GM12878 (cell line): ENCODE results near the gene CALN1.

Experiments used
- MEF2A ChIP-seq: IDR thresholded peaks from 2 replicates; pipeline ENCODE4 v1.6.1; 2011; ENCODE audit warnings: low read depth, mild to moderate bottlenecking, low read length, moderate library complexity; ENCODE audit not compliant: insufficient read depth
- POLR2A ChIP-seq: IDR thresholded peaks from 2 replicates; pipeline ENCODE4 v1.6.1; 2011; ENCODE audit warnings: low read depth, mild to moderate bottlenecking, low read length
- TF ChIP-seq, protein P1 (sequence below), 3 experiments: IDR thresholded peaks in 2 of 3; conservative IDR thresholded peaks in 1 of 3; 2 replicates each; pipeline ENCODE4 v1.5.1; 2011; ENCODE audit warnings: low read depth in 3 of 3, low read length in 3 of 3, mild to moderate bottlenecking in 3 of 3, control low read depth in 2 of 3, moderate library complexity in 2 of 3, inconsistent platforms in 1 of 3, mixed read lengths in 1 of 3; ENCODE audit not compliant: control insufficient read depth in 2 of 3, insufficient read depth in 1 of 3; ENCODE audit errors: extremely low read depth in 1 of 3

- TF ChIP-seq, protein P1, sequence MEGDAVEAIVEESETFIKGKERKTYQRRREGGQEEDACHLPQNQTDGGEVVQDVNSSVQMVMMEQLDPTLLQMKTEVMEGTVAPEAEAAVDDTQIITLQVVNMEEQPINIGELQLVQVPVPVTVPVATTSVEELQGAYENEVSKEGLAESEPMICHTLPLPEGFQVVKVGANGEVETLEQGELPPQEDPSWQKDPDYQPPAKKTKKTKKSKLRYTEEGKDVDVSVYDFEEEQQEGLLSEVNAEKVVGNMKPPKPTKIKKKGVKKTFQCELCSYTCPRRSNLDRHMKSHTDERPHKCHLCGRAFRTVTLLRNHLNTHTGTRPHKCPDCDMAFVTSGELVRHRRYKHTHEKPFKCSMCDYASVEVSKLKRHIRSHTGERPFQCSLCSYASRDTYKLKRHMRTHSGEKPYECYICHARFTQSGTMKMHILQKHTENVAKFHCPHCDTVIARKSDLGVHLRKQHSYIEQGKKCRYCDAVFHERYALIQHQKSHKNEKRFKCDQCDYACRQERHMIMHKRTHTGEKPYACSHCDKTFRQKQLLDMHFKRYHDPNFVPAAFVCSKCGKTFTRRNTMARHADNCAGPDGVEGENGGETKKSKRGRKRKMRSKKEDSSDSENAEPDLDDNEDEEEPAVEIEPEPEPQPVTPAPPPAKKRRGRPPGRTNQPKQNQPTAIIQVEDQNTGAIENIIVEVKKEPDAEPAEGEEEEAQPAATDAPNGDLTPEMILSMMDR (IDR thresholded peaks at IDR 0.05 in 2 of 3, conservative IDR thresholded peaks at IDR 0.05 in 1 of 3; ENCODE audit: control insufficient read depth in 2 of 3, extremely low read depth in 1 of 3, insufficient read depth in 1 of 3, low read depth in 3 of 3, low read length in 3 of 3), result no peak
- TF ChIP-seq POLR2A (no peak), MEF2A (no peak)
These were observed 221.2 kb downstream of the CALN1 start for GRCh38 chr7:72190919-72191318.
